Endothelial cell (in vitro differentiated cells): ENCODE data around the gene CDH3. TPM values are rescaled to one million over a fixed set of nuclear protein-coding genes. Genes with fewer than 3 reads are reported as not detected.

Source experiments
- DNase-seq: peaks from one replicate; pipeline ENCODE4 v3.0.0; 2021; ENCODE audit warnings: low spot score
- H3K27ac Mint-ChIP-seq: one replicate; pipeline ENCODE4 v1.8.0; 2021; ENCODE audit warnings: mixed read lengths, inconsistent platforms; ENCODE audit not compliant: unreplicated experiment
- H3K27me3 Mint-ChIP-seq: one replicate; pipeline ENCODE4 v1.8.0; 2021; ENCODE audit warnings: mild to moderate bottlenecking, moderate library complexity, mixed read lengths, inconsistent platforms; ENCODE audit not compliant: unreplicated experiment
- H3K36me3 Mint-ChIP-seq: one replicate; pipeline ENCODE4 v1.8.0; 2021; ENCODE audit warnings: mild to moderate bottlenecking, low read depth, mixed read lengths, inconsistent platforms; ENCODE audit not compliant: unreplicated experiment
- H3K4me1 Mint-ChIP-seq: one replicate; pipeline ENCODE4 v1.8.0; 2021; ENCODE audit warnings: mild to moderate bottlenecking, mixed read lengths, inconsistent platforms; ENCODE audit not compliant: unreplicated experiment
- H3K4me3 Mint-ChIP-seq: one replicate; pipeline ENCODE4 v1.8.0; 2021; ENCODE audit warnings: mild to moderate bottlenecking, mixed read lengths, inconsistent platforms; ENCODE audit not compliant: unreplicated experiment
- H3K9me3 Mint-ChIP-seq: one replicate; pipeline ENCODE4 v1.8.0; 2021; ENCODE audit warnings: mixed read lengths, inconsistent platforms; ENCODE audit not compliant: unreplicated experiment
- long read RNA-seq: library from polyadenylated mRNA; unstranded; transcript quantifications from one replicate; pipeline ENCODE4 v2.0.0, GENCODE V29; 2020; ENCODE audit not compliant: unreplicated experiment
- total RNA-seq: library from RNA; stranded (reverse); fragmentation: NEBNext Ultra II Directional; extraction: Animal tissue kit (Norgen Biotek cat#: 25700); gene quantifications from one replicate; pipeline ENCODE4 v1.2.1, GENCODE V29; 2021; ENCODE audit not compliant: unreplicated experiment
- TF ChIP-seq, protein P1 (sequence below): fragments of 200-600 bp; sonication (generic); IDR thresholded peaks from one replicate; pipeline ENCODE4 v1.5.0; 2021; ENCODE audit warnings: antibody characterized with exemption; ENCODE audit not compliant: unreplicated experiment

Gene CDH3
- total RNA-seq = 3.2 TPM
- long read RNA-seq, partial matches to known transcripts = 2 of 2 reads
- long read RNA-seq, other reads (novel, unspliced or antisense) = 0 of 2 reads

DNA sequence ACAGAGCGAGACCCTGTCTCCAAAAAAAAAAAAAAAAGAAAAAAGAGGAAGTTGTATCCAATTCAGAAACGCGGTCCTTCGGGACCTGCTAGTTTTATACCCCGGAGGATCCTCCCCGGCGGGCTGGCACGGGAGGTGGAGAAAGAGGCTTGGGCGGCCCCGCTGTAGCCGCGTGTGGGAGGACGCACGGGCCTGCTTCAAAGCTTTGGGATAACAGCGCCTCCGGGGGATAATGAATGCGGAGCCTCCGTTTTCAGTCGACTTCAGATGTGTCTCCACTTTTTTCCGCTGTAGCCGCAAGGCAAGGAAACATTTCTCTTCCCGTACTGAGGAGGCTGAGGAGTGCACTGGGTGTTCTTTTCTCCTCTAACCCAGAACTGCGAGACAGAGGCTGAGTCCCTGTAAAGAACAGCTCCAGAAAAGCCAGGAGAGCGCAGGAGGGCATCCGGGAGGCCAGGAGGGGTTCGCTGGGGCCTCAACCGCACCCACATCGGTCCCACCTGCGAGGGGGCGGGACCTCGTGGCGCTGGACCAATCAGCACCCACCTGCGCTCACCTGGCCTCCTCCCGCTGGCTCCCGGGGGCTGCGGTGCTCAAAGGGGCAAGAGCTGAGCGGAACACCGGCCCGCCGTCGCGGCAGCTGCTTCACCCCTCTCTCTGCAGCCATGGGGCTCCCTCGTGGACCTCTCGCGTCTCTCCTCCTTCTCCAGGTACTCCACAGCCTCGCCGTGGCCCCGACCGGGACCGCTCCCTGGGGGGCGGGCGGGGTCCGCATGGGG lies at the start of gene CDH3:
Gene CDH3 (plus strand): TSS at position 596 of the 779 bp plus-strand sequence. CDS start 70 bp downstream, at position 666.
- peak; percentile 32 for DNase-seq
- Mint-ChIP-seq H3K27me3 (peaks cover 5% of the 10 kb centered on the region), H3K36me3 (no peaks in the 10 kb centered on the region), H3K4me1 (peaks cover 11% of the 10 kb centered on the region), H3K27ac (no peak within 1 kb of the TSS), H3K4me3 (peak within 1 kb of the TSS; percentile 85), H3K9me3 (no peaks in the 10 kb centered on the region)
- TF ChIP-seq, protein P1, sequence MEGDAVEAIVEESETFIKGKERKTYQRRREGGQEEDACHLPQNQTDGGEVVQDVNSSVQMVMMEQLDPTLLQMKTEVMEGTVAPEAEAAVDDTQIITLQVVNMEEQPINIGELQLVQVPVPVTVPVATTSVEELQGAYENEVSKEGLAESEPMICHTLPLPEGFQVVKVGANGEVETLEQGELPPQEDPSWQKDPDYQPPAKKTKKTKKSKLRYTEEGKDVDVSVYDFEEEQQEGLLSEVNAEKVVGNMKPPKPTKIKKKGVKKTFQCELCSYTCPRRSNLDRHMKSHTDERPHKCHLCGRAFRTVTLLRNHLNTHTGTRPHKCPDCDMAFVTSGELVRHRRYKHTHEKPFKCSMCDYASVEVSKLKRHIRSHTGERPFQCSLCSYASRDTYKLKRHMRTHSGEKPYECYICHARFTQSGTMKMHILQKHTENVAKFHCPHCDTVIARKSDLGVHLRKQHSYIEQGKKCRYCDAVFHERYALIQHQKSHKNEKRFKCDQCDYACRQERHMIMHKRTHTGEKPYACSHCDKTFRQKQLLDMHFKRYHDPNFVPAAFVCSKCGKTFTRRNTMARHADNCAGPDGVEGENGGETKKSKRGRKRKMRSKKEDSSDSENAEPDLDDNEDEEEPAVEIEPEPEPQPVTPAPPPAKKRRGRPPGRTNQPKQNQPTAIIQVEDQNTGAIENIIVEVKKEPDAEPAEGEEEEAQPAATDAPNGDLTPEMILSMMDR = no peak

- DNase-seq = no peak
- Mint-ChIP-seq H3K36me3 (no peaks in the 10 kb centered on the region), H3K9me3 (no peaks in the 10 kb centered on the region), H3K4me3 (no peak overlapping the region), H3K27ac (no peak overlapping the region), H3K4me1 (peaks cover 6% of the 10 kb centered on the region), H3K27me3 (no peaks in the 10 kb centered on the region)
- TF ChIP-seq, protein P1 = no peak
Measured at GRCh38 chr16:68596266-68596665, 48.8 kb upstream of the CDH3 start.

GRCh38 chr16:68599586-68599985 lies 45.5 kb upstream of the CDH3 start:
- no peak overlapping the region for H3K27ac Mint-ChIP-seq
- no peaks in the 10 kb centered on the region for H3K9me3 Mint-ChIP-seq
- H3K36me3 Mint-ChIP-seq = no peaks in the 10 kb centered on the region
- no peaks in the 10 kb centered on the region for H3K27me3 Mint-ChIP-seq
- DNase-seq = no peak
- TF ChIP-seq, protein P1 = no peak
- peaks cover 6% of the 10 kb centered on the region for H3K4me1 Mint-ChIP-seq
- H3K4me3 Mint-ChIP-seq = no peak overlapping the region

GRCh38 chr16:68605746-68606145 lies 39.4 kb upstream of the CDH3 start:
- no peak overlapping the region for H3K27ac Mint-ChIP-seq
- no peaks in the 10 kb centered on the region for H3K4me1 Mint-ChIP-seq
- no peaks in the 10 kb centered on the region for H3K36me3 Mint-ChIP-seq
- H3K27me3 Mint-ChIP-seq = peaks cover 2% of the 10 kb centered on the region
- H3K9me3 Mint-ChIP-seq = no peaks in the 10 kb centered on the region
- TF ChIP-seq, protein P1 = no peak
- DNase-seq = no peak
- no peak overlapping the region for H3K4me3 Mint-ChIP-seq

DNA sequence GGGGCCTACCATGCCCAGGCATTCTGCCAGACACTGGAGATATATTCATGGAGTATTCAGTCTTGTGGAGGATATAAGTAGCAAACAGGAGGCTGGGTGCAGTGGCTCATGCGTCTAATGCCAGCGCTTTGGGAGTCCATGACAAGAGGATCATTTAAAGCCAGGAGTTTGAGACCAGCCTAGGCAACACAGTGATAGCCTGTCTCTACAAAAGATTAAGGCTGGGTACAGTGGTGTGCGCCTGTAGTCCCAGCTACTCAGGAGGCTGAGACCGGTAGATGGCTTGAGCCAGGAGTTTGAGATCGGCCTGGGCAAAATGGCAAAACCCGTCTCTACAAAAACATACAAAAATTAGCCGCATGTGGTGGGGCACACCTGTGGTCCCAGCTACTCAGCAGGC lies 37.7 kb upstream of the CDH3 start:
- Mint-ChIP-seq H3K4me1 (no peaks in the 10 kb centered on the region), H3K27ac (no peak overlapping the region), H3K27me3 (peaks cover 3% of the 10 kb centered on the region), H3K36me3 (no peaks in the 10 kb centered on the region), H3K9me3 (no peaks in the 10 kb centered on the region), H3K4me3 (no peak overlapping the region)
- DNase-seq = no peak
- TF ChIP-seq, protein P1 = no peak
